HCT116 (cell line): ENCODE measurements around the gene NECAB3. TPM values are rescaled to one million over a fixed set of nuclear protein-coding genes. Genes with fewer than 3 reads are reported as not detected.

ENCODE experiments used
- ATAC-seq: fragments of 200-7000 bp; cut with Tn5 transposase; 2 replicates; pipeline ENCODE4 v1.9.1; 2020; ENCODE audit warnings: mild to moderate bottlenecking, moderate library complexity
- BruUV-seq: library from RNA; stranded (reverse); fragments of 400-500 nt; replicated peaks from 2 replicates; lab custom pipeline; 2021; lab: Mats Ljungman, UMichigan
- CTCF ChIA-PET: fragments of 300-600 bp; sonication (Branson Sonifier 250); formaldehyde crosslinking; loops from one replicate; lab custom pipeline; 2021; ENCODE audit warnings: antibody characterized with exemption; lab: Charles Lee
- POLR2A ChIA-PET: fragments of 300-600, 350-600 bp; sonication (Branson Sonifier 250); formaldehyde crosslinking; loops from one replicate; lab custom pipeline; 2021; ENCODE audit warnings: antibody characterized with exemption; lab: Charles Lee
- RAD21 ChIA-PET, 2 experiments: fragments of 300-600 bp; sonication (Branson Sonifier 250); formaldehyde crosslinking; loops; one replicate each; lab custom pipeline; 2023; ENCODE audit warnings: low total read pairs in 2 of 2; ENCODE audit not compliant: uncharacterized antibody in 2 of 2, unreplicated experiment in 2 of 2, low non-redundant PET in 1 of 2; lab: Charles Lee
- DNase-seq: peaks from one replicate; pipeline ENCODE4 v3.0.0-alpha.2; 2010; ENCODE audit warnings: low read depth, low spot score
- H2AFZ ChIP-seq: fragments of 200-600 bp; shearing (Covaris generic), sonication (generic); 2 replicates; pipeline ENCODE4 v1.6.1; 2017; ENCODE audit warnings: low read depth, mixed run types, mixed read lengths, antibody characterized with exemption, low read length; ENCODE audit not compliant: poor library complexity, severe bottlenecking
- H3K27ac ChIP-seq: 2 replicates; pipeline ENCODE4 v1.5.1; 2012; ENCODE audit warnings: low read depth, low read length
- H3K27me3 ChIP-seq: fragments of 200-600 bp; sonication (generic); 2 replicates; pipeline ENCODE4 v1.6.1; 2016; ENCODE audit warnings: mixed run types, low read length, mixed read lengths; ENCODE audit not compliant: insufficient read depth
- H3K36me3 ChIP-seq, 2 experiments: fragments of 200-500 bp in 1 of 2; fragments of 200-600 bp in 1 of 2; sonication (Bioruptor generic) in 1 of 2; sonication (generic) in 1 of 2; 2 replicates each; pipeline versions ENCODE4 v1.5.1 to v1.6.1; 2014 to 2016; ENCODE audit warnings: low read length in 2 of 2, inconsistent platforms in 1 of 2, mixed read lengths in 1 of 2, mixed run types in 1 of 2; ENCODE audit not compliant: insufficient read depth in 2 of 2, control insufficient read depth in 1 of 2
- H3K4me1 ChIP-seq, 2 experiments: fragments of 200-600 bp in 1 of 2; sonication (generic) in 1 of 2; 2 replicates each; pipeline versions ENCODE4 v1.5.1 to v1.6.1; 2012 to 2017; ENCODE audit warnings: low read length in 2 of 2, inconsistent platforms in 1 of 2, mild to moderate bottlenecking in 1 of 2, mixed read lengths in 1 of 2, mixed run types in 1 of 2, moderate library complexity in 1 of 2; ENCODE audit not compliant: insufficient read depth in 2 of 2, control insufficient read depth in 1 of 2
- H3K4me2 ChIP-seq: fragments of 200-600 bp; sonication (generic); 2 replicates; pipeline ENCODE4 v1.6.1; 2017; ENCODE audit warnings: mixed run types, low read length, mixed read lengths
- H3K4me3 ChIP-seq, 2 experiments: fragments of 200-600 bp in 1 of 2; sonication (generic) in 1 of 2; replicated peaks in 1 of 2; 2 replicates each; pipeline ENCODE4 v1.5.1; 2011 to 2016; ENCODE audit warnings: low read length in 2 of 2, control low read depth in 1 of 2, low read depth in 1 of 2, mild to moderate bottlenecking in 1 of 2, mixed read lengths in 1 of 2, mixed run types in 1 of 2
- H3K79me2 ChIP-seq: fragments of 200-600 bp; sonication (generic); 2 replicates; pipeline ENCODE4 v1.6.1; 2017; ENCODE audit warnings: mild to moderate bottlenecking, mixed run types, low read length, moderate library complexity, mixed read lengths; ENCODE audit not compliant: insufficient read depth
- H3K9ac ChIP-seq: fragments of 200-600 bp; sonication (generic); 2 replicates; pipeline ENCODE4 v1.6.1; 2016; ENCODE audit warnings: low read length, mixed read lengths
- H3K9me2 ChIP-seq: fragments of 200-600 bp; sonication (generic), shearing (Covaris generic); 2 replicates; pipeline ENCODE4 v1.6.1; 2017; ENCODE audit warnings: mixed run types, mild to moderate bottlenecking, moderate library complexity; ENCODE audit not compliant: insufficient read depth
- H3K9me3 ChIP-seq, 2 experiments: fragments of 200-500 bp in 1 of 2; fragments of 200-600 bp in 1 of 2; sonication (Bioruptor generic) in 1 of 2; sonication (generic) in 1 of 2; 2 replicates each; pipeline ENCODE4 v1.6.1; 2014 to 2017; ENCODE audit warnings: low read length in 2 of 2, mixed read lengths in 2 of 2, inconsistent platforms in 1 of 2, low read depth in 1 of 2, mild to moderate bottlenecking in 1 of 2, mixed run types in 1 of 2, moderate library complexity in 1 of 2; ENCODE audit not compliant: control insufficient read depth in 1 of 2, insufficient read depth in 1 of 2
- H4K20me1 ChIP-seq: fragments of 200-600 bp; sonication (generic), shearing (Covaris generic); 2 replicates; pipeline ENCODE4 v1.6.1; 2017; ENCODE audit warnings: mixed run types, mild to moderate bottlenecking, moderate library complexity; ENCODE audit not compliant: insufficient read depth
- CEBPB ChIP-seq: IDR thresholded peaks from 2 replicates; pipeline ENCODE4 v1.6.1; 2012; ENCODE audit warnings: low read depth
- ELF1 ChIP-seq: IDR thresholded peaks from 2 replicates; pipeline ENCODE4 v1.6.1; 2012; ENCODE audit warnings: low read depth, borderline replicate concordance
- FOSL1 ChIP-seq: IDR thresholded peaks from 2 replicates; pipeline ENCODE4 v1.6.1; 2012; ENCODE audit warnings: low read depth
- JUND ChIP-seq: IDR thresholded peaks from 2 replicates; pipeline ENCODE4 v1.6.1; 2012
- POLR2AphosphoS5 ChIP-seq: IDR thresholded peaks from 2 replicates; pipeline ENCODE4 v1.6.1; 2011; ENCODE audit warnings: mild to moderate bottlenecking, low read depth, low read length, moderate library complexity
- RAD21 ChIP-seq: IDR thresholded peaks from 2 replicates; pipeline ENCODE4 v1.6.1; 2012; ENCODE audit warnings: low read depth, mild to moderate bottlenecking
- SP1 ChIP-seq: IDR thresholded peaks from 2 replicates; pipeline ENCODE4 v1.6.1; 2012; ENCODE audit warnings: low read depth
- SRF ChIP-seq: IDR thresholded peaks from 2 replicates; pipeline ENCODE4 v1.6.1; 2012; ENCODE audit warnings: low read depth
- YY1 ChIP-seq: IDR thresholded peaks from 2 replicates; pipeline ENCODE4 v1.6.1; 2011; ENCODE audit warnings: low read length, low read depth, moderate library complexity, mild to moderate bottlenecking; ENCODE audit not compliant: insufficient replicate concordance; ENCODE audit errors: extremely low read depth
- ZNF274 ChIP-seq: fragments of 200-500 bp; sonication (Bioruptor generic); IDR thresholded peaks from 2 replicates; pipeline ENCODE4 v1.6.1; 2014; ENCODE audit warnings: mild to moderate bottlenecking, low read depth, low read length, inconsistent platforms
- intact Hi-C: fragments of 100-400 bp; cut with micrococcal nuclease; formaldehyde crosslinking; loops from 2 replicates; pipeline ENCODE4 v1.10.0; 2022
- total RNA-seq: library from RNA; stranded (reverse); gene quantifications from one replicate; pipeline ENCODE4 v1.2.1, GENCODE V29; 2021; ENCODE audit not compliant: unreplicated experiment
- TF ChIP-seq, protein P1 (sequence below): IDR thresholded peaks from 2 replicates; pipeline ENCODE4 v1.6.1; 2012; ENCODE audit warnings: low read depth
- TF ChIP-seq, protein P2 (sequence below): IDR thresholded peaks from 2 replicates; pipeline ENCODE4 v1.6.1; 2012
- TF ChIP-seq, protein P3 (sequence below), 3 experiments: fragments of 200-600 bp in 1 of 3; sonication (generic) in 1 of 3; IDR thresholded peaks in 2 of 3; conservative IDR thresholded peaks in 1 of 3; 2 replicates each; pipeline ENCODE4 v1.5.1; 2012 to 2017; ENCODE audit warnings: low read depth in 2 of 3, low read length in 2 of 3, antibody characterized with exemption in 1 of 3, borderline replicate concordance in 1 of 3, control low read depth in 1 of 3, mild to moderate bottlenecking in 1 of 3, mixed read lengths in 1 of 3, mixed run types in 1 of 3, moderate library complexity in 1 of 3; ENCODE audit not compliant: insufficient read depth in 1 of 3

The NECAB3 gene
- total RNA-seq, 1 experiment from 2014 or later: 48.1 TPM

- H3K9ac ChIP-seq: peak within 1 kb of the TSS; percentile 80
- peak within 1 kb of the TSS; percentile 76 to 90 for H3K4me3 ChIP-seq
- H4K20me1 ChIP-seq: no peaks in the 10 kb centered on the region
- no peaks in the 10 kb centered on the region for H3K27me3 ChIP-seq
- no peaks in the 10 kb centered on the region for H3K9me2 ChIP-seq
- ChIA-PET POLR2A (no interaction called here), RAD21 (no interaction called here), CTCF (no interaction called here)
- H3K9me3 ChIP-seq: no peaks in the 10 kb centered on the region
- peak within 1 kb of the TSS; percentile 80 for H3K27ac ChIP-seq
- no TSS peak for BruUV-seq
- H3K4me1 ChIP-seq: peaks cover 9 to 22% of the 10 kb centered on the region in 2 experiments
- H3K4me2 ChIP-seq: peak within 1 kb of the TSS; percentile 97
- TF ChIP-seq FOSL1 (no peak), ELF1 (no peak), YY1 (no peak), POLR2AphosphoS5 (no peak), JUND (no peak), SRF (no peak), ZNF274 (no peak), RAD21 (no peak), SP1 (no peak), CEBPB (no peak)
- TF ChIP-seq, protein P1, sequence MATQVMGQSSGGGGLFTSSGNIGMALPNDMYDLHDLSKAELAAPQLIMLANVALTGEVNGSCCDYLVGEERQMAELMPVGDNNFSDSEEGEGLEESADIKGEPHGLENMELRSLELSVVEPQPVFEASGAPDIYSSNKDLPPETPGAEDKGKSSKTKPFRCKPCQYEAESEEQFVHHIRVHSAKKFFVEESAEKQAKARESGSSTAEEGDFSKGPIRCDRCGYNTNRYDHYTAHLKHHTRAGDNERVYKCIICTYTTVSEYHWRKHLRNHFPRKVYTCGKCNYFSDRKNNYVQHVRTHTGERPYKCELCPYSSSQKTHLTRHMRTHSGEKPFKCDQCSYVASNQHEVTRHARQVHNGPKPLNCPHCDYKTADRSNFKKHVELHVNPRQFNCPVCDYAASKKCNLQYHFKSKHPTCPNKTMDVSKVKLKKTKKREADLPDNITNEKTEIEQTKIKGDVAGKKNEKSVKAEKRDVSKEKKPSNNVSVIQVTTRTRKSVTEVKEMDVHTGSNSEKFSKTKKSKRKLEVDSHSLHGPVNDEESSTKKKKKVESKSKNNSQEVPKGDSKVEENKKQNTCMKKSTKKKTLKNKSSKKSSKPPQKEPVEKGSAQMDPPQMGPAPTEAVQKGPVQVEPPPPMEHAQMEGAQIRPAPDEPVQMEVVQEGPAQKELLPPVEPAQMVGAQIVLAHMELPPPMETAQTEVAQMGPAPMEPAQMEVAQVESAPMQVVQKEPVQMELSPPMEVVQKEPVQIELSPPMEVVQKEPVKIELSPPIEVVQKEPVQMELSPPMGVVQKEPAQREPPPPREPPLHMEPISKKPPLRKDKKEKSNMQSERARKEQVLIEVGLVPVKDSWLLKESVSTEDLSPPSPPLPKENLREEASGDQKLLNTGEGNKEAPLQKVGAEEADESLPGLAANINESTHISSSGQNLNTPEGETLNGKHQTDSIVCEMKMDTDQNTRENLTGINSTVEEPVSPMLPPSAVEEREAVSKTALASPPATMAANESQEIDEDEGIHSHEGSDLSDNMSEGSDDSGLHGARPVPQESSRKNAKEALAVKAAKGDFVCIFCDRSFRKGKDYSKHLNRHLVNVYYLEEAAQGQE: no peak
- TF ChIP-seq, protein P2, sequence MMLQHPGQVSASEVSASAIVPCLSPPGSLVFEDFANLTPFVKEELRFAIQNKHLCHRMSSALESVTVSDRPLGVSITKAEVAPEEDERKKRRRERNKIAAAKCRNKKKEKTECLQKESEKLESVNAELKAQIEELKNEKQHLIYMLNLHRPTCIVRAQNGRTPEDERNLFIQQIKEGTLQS: no peak
- TF ChIP-seq, protein P3, sequence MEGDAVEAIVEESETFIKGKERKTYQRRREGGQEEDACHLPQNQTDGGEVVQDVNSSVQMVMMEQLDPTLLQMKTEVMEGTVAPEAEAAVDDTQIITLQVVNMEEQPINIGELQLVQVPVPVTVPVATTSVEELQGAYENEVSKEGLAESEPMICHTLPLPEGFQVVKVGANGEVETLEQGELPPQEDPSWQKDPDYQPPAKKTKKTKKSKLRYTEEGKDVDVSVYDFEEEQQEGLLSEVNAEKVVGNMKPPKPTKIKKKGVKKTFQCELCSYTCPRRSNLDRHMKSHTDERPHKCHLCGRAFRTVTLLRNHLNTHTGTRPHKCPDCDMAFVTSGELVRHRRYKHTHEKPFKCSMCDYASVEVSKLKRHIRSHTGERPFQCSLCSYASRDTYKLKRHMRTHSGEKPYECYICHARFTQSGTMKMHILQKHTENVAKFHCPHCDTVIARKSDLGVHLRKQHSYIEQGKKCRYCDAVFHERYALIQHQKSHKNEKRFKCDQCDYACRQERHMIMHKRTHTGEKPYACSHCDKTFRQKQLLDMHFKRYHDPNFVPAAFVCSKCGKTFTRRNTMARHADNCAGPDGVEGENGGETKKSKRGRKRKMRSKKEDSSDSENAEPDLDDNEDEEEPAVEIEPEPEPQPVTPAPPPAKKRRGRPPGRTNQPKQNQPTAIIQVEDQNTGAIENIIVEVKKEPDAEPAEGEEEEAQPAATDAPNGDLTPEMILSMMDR (IDR thresholded peaks at IDR 0.05 in 2 of 3, conservative IDR thresholded peaks at IDR 0.05 in 1 of 3; ENCODE audit: borderline replicate concordance in 1 of 3, insufficient read depth in 1 of 3, low read depth in 2 of 3, low read length in 2 of 3): no peak
- peaks cover 0 to 3% of the 10 kb centered on the region in 2 experiments; a peak in 1 of 4 replicates for H3K36me3 ChIP-seq
- H3K79me2 ChIP-seq: peaks cover 6% of the 10 kb centered on the region; the same call in 1 of the 2 replicates
- no peak for ATAC-seq
- no peak for DNase-seq
- H2AFZ ChIP-seq: no peak within 1 kb of the TSS
- intact Hi-C loops: no loop called here
Measured at GRCh38 chr20:33662172-33662571, 12.1 kb downstream of the NECAB3 start, which contains the start of gene C20orf144. Gene C20orf144 (plus strand): TSS chr20:33662327. CDS start chr20:33662346, 19 bp downstream.
